Kidney capillary endothelial cell (primary cell): ENCODE results near the gene PLCL1.

ENCODE experiments used
- DNase-seq: peaks from one replicate; pipeline ENCODE4 v3.0.0-alpha.2; 2018; ENCODE audit warnings: low spot score

Gene PLCL1

GRCh38 chr2:198116756-198117155 is 312.4 kb downstream of the PLCL1 start:
- no peak for DNase-seq

GRCh38 chr2:198117406-198118041 is 313.1 kb downstream of the PLCL1 start:
- peak; percentile 39 for DNase-seq

DNA sequence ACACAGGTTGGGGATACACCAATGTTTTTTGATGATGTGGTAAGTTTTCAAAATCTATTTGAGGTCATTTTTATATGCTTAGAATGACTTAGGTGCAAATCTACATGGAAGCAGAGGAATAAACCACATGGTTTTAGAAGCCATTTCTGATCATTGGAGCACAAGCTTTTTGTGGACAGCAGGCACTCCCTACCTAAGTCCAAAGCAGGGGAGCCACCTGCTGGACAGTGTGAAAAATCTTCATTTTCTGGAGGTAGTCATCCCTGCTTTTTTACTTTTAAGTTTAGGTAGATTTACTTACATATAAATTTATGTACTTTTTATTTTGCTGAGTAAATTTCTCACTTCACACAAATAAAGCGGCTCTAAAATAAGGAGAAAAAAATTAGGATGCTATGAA is 323.2 kb downstream of the PLCL1 start:
- DNase-seq = peak; percentile 50

- no peak for DNase-seq
These were observed 325.2 kb downstream of the PLCL1 start for GRCh38 chr2:198129609-198130008.

DNA sequence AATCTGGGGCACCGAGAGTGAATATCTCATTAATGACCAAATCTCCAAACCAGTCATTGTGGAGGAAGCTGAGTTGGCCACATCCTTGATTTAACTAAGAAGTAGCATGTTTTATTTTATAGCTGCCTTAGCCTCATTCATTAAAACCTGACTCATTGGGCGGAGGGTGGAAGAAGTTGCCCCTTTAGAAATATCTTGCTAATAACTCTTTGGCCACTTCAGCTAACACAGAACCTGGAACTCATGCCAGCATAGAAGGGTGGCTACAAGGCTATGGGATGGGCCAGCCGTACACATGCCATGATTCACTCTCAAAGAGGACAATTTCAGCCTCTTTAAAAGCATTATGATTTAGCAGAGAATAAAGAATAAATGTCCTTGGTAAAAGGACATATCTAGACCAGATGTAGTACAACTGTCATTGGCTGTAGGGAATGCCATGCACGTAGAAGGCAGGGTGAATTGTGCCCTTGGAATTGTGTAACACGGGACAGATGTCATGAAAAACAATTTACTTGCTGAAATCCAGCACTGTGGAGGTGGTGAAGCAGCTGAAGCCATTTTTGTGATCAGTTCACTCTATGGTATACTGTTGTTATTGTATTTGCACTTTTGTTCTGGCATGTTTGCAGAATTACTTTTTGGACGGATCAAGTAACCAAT is 330.0 kb downstream of the PLCL1 start:
- DNase-seq = no peak

DNA sequence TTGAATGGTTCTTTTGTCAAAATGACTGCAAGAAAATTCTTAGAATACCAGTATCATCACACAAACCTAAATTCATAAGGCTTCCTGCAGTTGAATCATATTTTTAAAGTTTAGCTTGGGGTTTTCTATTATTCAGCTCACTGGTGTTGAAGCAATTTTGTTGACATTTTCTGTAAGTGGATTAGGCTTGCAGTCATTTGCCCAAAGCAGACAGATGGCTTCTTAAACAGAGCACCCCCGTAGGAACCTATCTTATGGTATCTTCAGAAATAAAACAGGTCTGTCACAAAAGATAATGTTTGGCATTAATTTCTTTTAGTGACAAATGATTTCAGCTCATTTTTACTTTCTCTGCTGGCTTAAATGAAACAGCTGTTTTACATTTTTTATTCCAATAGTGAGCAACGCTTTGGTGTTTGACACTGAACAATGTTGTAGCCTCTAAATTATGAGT is 331.1 kb downstream of the PLCL1 start:
- no peak for DNase-seq

- DNase-seq = no peak
These were observed 331.7 kb downstream of the PLCL1 start for GRCh38 chr2:198136142-198136541.

DNA sequence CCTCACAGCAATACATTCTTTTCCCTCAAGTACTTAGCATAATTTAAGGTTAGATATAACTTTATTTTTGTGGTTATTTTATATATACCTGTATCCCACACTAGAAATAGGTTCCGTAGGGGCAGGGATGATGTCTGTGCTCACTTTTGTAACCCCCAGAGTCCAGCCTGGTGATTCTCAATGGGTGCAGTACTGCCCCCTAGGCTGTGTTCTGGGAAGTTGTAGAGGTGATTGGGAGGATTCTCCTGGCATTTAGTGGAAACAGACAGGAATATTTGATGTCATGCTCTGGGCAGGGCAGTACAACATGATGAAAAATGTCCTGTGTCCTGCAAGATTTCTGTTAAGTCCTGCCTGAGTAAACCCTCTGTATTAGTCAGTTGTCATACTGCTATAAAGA is 333.3 kb downstream of the PLCL1 start:
- DNase-seq = no peak

GRCh38 chr2:198141726-198142125 is 337.3 kb downstream of the PLCL1 start:
- DNase-seq = no peak

DNA sequence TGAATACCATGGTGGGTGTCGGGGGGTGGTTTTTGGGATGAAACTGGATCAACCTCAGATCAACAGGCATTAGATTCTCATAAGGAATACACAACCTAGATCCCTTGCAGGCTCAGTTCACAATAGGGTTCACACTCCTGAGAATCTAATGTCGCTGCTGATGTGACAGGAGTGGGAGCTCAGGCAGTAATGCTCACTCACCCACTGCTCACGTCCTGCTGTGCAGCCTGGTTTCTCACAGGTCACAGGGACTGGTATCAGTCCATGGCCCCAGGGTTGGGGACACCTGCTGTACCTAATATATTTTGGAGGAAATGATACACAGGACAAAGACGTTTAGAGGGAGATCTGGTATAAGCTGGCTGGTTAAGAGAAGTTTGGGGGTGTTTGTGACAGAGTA is 338.8 kb downstream of the PLCL1 start:
- no peak for DNase-seq

DNA sequence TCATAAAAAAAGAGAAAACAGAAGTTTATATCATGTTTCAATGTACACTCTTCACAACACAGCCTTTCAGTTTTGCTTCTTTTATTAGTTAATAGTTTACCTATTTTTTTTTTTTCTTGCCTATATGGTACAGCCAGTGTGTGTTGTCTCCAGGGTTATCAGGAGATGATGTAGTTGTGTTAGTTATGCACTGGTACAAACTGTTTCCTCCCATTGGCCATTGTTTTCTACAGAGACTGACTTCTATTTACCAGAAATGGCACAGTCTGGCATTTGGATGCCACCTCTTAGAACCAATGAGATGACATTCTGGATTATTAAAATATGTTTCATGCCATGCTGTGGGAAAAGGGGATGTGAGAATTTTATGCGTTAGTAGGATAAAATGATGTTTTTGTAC is 339.4 kb downstream of the PLCL1 start:
- DNase-seq = no peak

GRCh38 chr2:198144660-198145059 is 340.3 kb downstream of the PLCL1 start:
- DNase-seq = no peak

GRCh38 chr2:198146346-198146940 is 342.1 kb downstream of the PLCL1 start:
- DNase-seq = no peak

GRCh38 chr2:198157314-198157713 is 352.9 kb downstream of the PLCL1 start:
- no peak for DNase-seq

- no peak for DNase-seq
These were observed 356.8 kb downstream of the PLCL1 start for GRCh38 chr2:198161151-198161550.

DNA sequence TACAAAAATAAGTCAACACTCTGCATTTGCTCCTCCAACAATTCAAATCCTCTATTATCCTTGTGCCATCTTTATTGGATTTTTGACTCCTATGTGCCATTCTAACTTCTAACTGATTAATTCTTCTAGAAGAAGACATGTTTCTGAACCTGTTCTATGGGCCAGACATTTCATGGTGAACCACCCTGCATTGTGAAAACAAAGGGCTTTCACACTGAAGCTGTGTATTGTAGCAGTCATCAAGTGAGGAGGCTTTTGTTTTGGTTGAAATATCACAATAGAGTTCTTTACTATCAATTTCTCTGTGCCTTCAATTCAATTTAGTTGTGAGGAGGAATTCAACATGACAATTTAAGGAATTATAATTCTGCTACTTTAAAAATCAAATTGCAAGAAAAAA is 357.9 kb downstream of the PLCL1 start:
- no peak for DNase-seq

GRCh38 chr2:198164843-198165242 is 360.4 kb downstream of the PLCL1 start:
- no peak for DNase-seq

GRCh38 chr2:198165289-198165688 is 360.9 kb downstream of the PLCL1 start:
- DNase-seq = no peak

DNA sequence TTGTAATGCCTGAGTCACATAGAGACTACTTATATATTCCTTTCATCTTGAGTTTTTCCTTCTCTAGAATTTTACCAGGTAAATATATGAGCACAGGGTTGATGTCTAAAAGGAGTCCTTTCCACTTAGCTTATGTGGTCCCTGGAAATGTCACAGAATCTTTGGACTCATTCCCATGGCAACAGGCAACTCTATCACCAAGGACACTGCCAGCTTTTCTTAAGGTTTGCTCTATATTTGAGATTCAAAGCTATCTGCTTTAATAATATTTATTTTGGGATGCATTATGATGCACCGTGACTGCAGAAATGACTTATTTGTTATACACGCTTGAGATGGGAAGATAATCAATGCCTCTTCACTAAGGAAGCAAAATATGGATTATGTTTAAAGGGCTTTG is 363.0 kb downstream of the PLCL1 start:
- DNase-seq = no peak

GRCh38 chr2:198168651-198169050 is 364.3 kb downstream of the PLCL1 start:
- DNase-seq = no peak

GRCh38 chr2:198173242-198173641 is 368.8 kb downstream of the PLCL1 start:
- no peak for DNase-seq

- DNase-seq = no peak
These were observed 369.5 kb downstream of the PLCL1 start for GRCh38 chr2:198173864-198174263.

GRCh38 chr2:198175271-198175670 is 370.9 kb downstream of the PLCL1 start:
- DNase-seq = no peak

GRCh38 chr2:198177040-198177439 is 372.6 kb downstream of the PLCL1 start:
- DNase-seq = no peak
